ENCODE data around the gene PRDX6.
"Not testable (repeated sequence)": the region's sequence is repeated elsewhere in the genome, so short reads cannot be mapped to it uniquely, and the experiment has no call there.

The PRDX6 gene

GRCh38 chr1:173478094-173478674 is 1.0 kb downstream of the PRDX6 start:
- Mint-ChIP-seq H3K4me3 (peak overlapping the region; percentile 88), H3K36me3 (peaks cover 17% of the 10 kb centered on the region), H3K9me3 (no peaks in the 10 kb centered on the region), H3K27ac (peak overlapping the region; percentile 92), H3K4me1 (peaks cover 63% of the 10 kb centered on the region), H3K27me3 (no peaks in the 10 kb centered on the region)

GRCh38 chr1:173479649-173480048 is 2.5 kb downstream of the PRDX6 start:
- Mint-ChIP-seq H3K27me3 (no peaks in the 10 kb centered on the region), H3K27ac (peak overlapping the region; percentile 80), H3K9me3 (no peaks in the 10 kb centered on the region), H3K4me1 (peaks cover 48% of the 10 kb centered on the region), H3K4me3 (peak overlapping the region; percentile 33), H3K36me3 (peaks cover 14% of the 10 kb centered on the region)

- H3K27me3 Mint-ChIP-seq: no peaks in the 10 kb centered on the region
Observed at GRCh38 chr1:173481195-173481772, 4.1 kb downstream of the PRDX6 start.

GRCh38 chr1:173482683-173483082 is 5.5 kb downstream of the PRDX6 start:
- H3K4me3 Mint-ChIP-seq: no peak overlapping the region
- H3K27ac Mint-ChIP-seq: peak overlapping the region; percentile 10
- peaks cover 24% of the 10 kb centered on the region for H3K36me3 Mint-ChIP-seq
- H3K27me3 Mint-ChIP-seq: no peaks in the 10 kb centered on the region
- no peaks in the 10 kb centered on the region for H3K9me3 Mint-ChIP-seq
- peaks cover 32% of the 10 kb centered on the region for H3K4me1 Mint-ChIP-seq

More at GRCh38 chr1:173481195-173481772, 4.1 kb downstream of the PRDX6 start:
- Mint-ChIP-seq H3K27ac (no peak overlapping the region), H3K4me1 (peaks cover 33% of the 10 kb centered on the region), H3K9me3 (no peaks in the 10 kb centered on the region), H3K36me3 (peaks cover 21% of the 10 kb centered on the region), H3K4me3 (no peak overlapping the region)

GRCh38 chr1:173484276-173484675 is 7.1 kb downstream of the PRDX6 start:
- Mint-ChIP-seq H3K27me3 (no peaks in the 10 kb centered on the region), H3K4me1 (peaks cover 17% of the 10 kb centered on the region), H3K36me3 (peaks cover 32% of the 10 kb centered on the region), H3K27ac (no peak overlapping the region), H3K9me3 (no peaks in the 10 kb centered on the region), H3K4me3 (no peak overlapping the region)

GRCh38 chr1:173485401-173485800 is 8.3 kb downstream of the PRDX6 start:
- Mint-ChIP-seq H3K9me3 (no peaks in the 10 kb centered on the region), H3K4me3 (no peak overlapping the region), H3K36me3 (peaks cover 26% of the 10 kb centered on the region), H3K27me3 (no peaks in the 10 kb centered on the region), H3K4me1 (peaks cover 5% of the 10 kb centered on the region), H3K27ac (no peak overlapping the region)

GRCh38 chr1:173488001-173488400 is 10.9 kb downstream of the PRDX6 start:
- no peaks in the 10 kb centered on the region for H3K9me3 Mint-ChIP-seq
- H3K27ac Mint-ChIP-seq: peak overlapping the region; percentile 80
- H3K36me3 Mint-ChIP-seq: peaks cover 20% of the 10 kb centered on the region
- no peaks in the 10 kb centered on the region for H3K4me1 Mint-ChIP-seq
- H3K27me3 Mint-ChIP-seq: no peaks in the 10 kb centered on the region
- no peak overlapping the region for H3K4me3 Mint-ChIP-seq

GRCh38 chr1:173489149-173489600 is 12.0 kb downstream of the PRDX6 start:
- Mint-ChIP-seq H3K27ac (no peak overlapping the region), H3K4me1 (no peaks in the 10 kb centered on the region), H3K36me3 (peaks cover 19% of the 10 kb centered on the region)

GRCh38 chr1:173489929-173490328 is 12.8 kb downstream of the PRDX6 start:
- Mint-ChIP-seq H3K36me3 (peaks cover 17% of the 10 kb centered on the region), H3K27me3 (no peaks in the 10 kb centered on the region), H3K27ac (no peak overlapping the region), H3K4me1 (no peaks in the 10 kb centered on the region), H3K4me3 (no peak overlapping the region), H3K9me3 (no peaks in the 10 kb centered on the region)

More at GRCh38 chr1:173489149-173489600, 12.0 kb downstream of the PRDX6 start:
- Mint-ChIP-seq H3K27me3 (no peaks in the 10 kb centered on the region), H3K9me3 (no peaks in the 10 kb centered on the region), H3K4me3 (no peak overlapping the region)

GRCh38 chr1:173491508-173491907 is 14.4 kb downstream of the PRDX6 start:
- H3K27ac Mint-ChIP-seq: no peak overlapping the region
- H3K9me3 Mint-ChIP-seq: no peaks in the 10 kb centered on the region
- peaks cover 11% of the 10 kb centered on the region for H3K36me3 Mint-ChIP-seq
- H3K4me3 Mint-ChIP-seq: no peak overlapping the region
- no peaks in the 10 kb centered on the region for H3K27me3 Mint-ChIP-seq
- H3K4me1 Mint-ChIP-seq: no peaks in the 10 kb centered on the region

- H3K27me3 Mint-ChIP-seq, H3K36me3 Mint-ChIP-seq, H3K4me1 Mint-ChIP-seq, H3K27ac Mint-ChIP-seq, H3K4me3 Mint-ChIP-seq, H3K9me3 Mint-ChIP-seq: not testable (repeated sequence)
Observed at GRCh38 chr1:173493125-173493524, 16.0 kb downstream of the PRDX6 start.

GRCh38 chr1:173495609-173496267 is 18.6 kb downstream of the PRDX6 start:
- Mint-ChIP-seq H3K4me1 (no peaks in the 10 kb centered on the region), H3K9me3 (peaks cover 6% of the 10 kb centered on the region), H3K27me3 (no peaks in the 10 kb centered on the region), H3K4me3 (no peak overlapping the region), H3K27ac (no peak overlapping the region), H3K36me3 (peaks cover 6% of the 10 kb centered on the region)

- Mint-ChIP-seq H3K4me3 (no peak overlapping the region), H3K9me3 (peaks cover 6% of the 10 kb centered on the region), H3K27me3 (no peaks in the 10 kb centered on the region), H3K27ac (no peak overlapping the region), H3K4me1 (no peaks in the 10 kb centered on the region), H3K36me3 (peaks cover 7% of the 10 kb centered on the region)
Observed at GRCh38 chr1:173496757-173497320, 19.7 kb downstream of the PRDX6 start.

- H3K4me1 Mint-ChIP-seq: no peaks in the 10 kb centered on the region
- H3K36me3 Mint-ChIP-seq: peaks cover 7% of the 10 kb centered on the region
- no peak overlapping the region for H3K27ac Mint-ChIP-seq
- H3K27me3 Mint-ChIP-seq: no peaks in the 10 kb centered on the region
- H3K4me3 Mint-ChIP-seq: no peak overlapping the region
- H3K9me3 Mint-ChIP-seq: peaks cover 6% of the 10 kb centered on the region
Observed at GRCh38 chr1:173499729-173500128, 22.6 kb downstream of the PRDX6 start.

GRCh38 chr1:173502104-173502503 is 25.0 kb downstream of the PRDX6 start:
- no peak overlapping the region for H3K27ac Mint-ChIP-seq
- H3K4me1 Mint-ChIP-seq: no peaks in the 10 kb centered on the region
- peaks cover 1% of the 10 kb centered on the region for H3K9me3 Mint-ChIP-seq
- no peaks in the 10 kb centered on the region for H3K27me3 Mint-ChIP-seq
- peaks cover 3% of the 10 kb centered on the region for H3K36me3 Mint-ChIP-seq
- no peak overlapping the region for H3K4me3 Mint-ChIP-seq

GRCh38 chr1:173503391-173503790 is 26.3 kb downstream of the PRDX6 start:
- no peaks in the 10 kb centered on the region for H3K27me3 Mint-ChIP-seq

More at GRCh38 chr1:173503391-173503790, 26.3 kb downstream of the PRDX6 start:
- Mint-ChIP-seq H3K27ac (no peak overlapping the region), H3K4me3 (no peak overlapping the region), H3K9me3 (no peaks in the 10 kb centered on the region), H3K4me1 (no peaks in the 10 kb centered on the region), H3K36me3 (peaks cover 3% of the 10 kb centered on the region)
